Stomach (tissue), 9 donors: ENCODE data around the gene PDE8B. TPM values are rescaled to one million over a fixed set of nuclear protein-coding genes. Genes with fewer than 3 reads are reported as not detected.

Source experiments
- DNase-seq, 2 donors: peaks; one replicate each; pipeline versions ENCODE4 v3.0.0 to v3.0.0-alpha.2; 2013 to 2019
- H3K27ac ChIP-seq, 5 donors: fragments of 200-600 bp in 4 of 5; sonication (generic) in 4 of 5; one replicate each; pipeline ENCODE4 v1.5.1; 2013 to 2019; ENCODE audit warnings: mild to moderate bottlenecking in 1 of 5, moderate library complexity in 1 of 5
- H3K27me3 ChIP-seq, 3 donors: fragments of 200-600 bp; sonication (generic); one replicate each; pipeline ENCODE4 v1.5.1; 2017 to 2019; ENCODE audit warnings: mixed run types in 1 of 3
- H3K36me3 ChIP-seq, 4 donors: fragments of 200-600 bp; sonication (generic); 1 replicate in 3 of 4; 2 replicates in 1 of 4; pipeline ENCODE4 v1.5.1; 2016 to 2019
- H3K4me1 ChIP-seq, 4 donors: fragments of 200-600 bp; sonication (generic); one replicate each; pipeline ENCODE4 v1.5.1; 2016 to 2019
- H3K4me3 ChIP-seq, 4 donors: fragments of 200-600 bp; sonication (generic) in 3 of 4; one replicate each; pipeline ENCODE4 v1.5.1; 2016 to 2019; ENCODE audit warnings: mild to moderate bottlenecking in 1 of 4
- H3K9me3 ChIP-seq, 4 donors: fragments of 200-600 bp; sonication (generic); one replicate each; pipeline ENCODE4 v1.5.1; 2016 to 2019
- EP300 ChIP-seq: sonication (generic); formaldehyde crosslinking; IDR thresholded peaks from one replicate; pipeline ENCODE4 v1.6.1; 2017; ENCODE audit warnings: antibody characterized with exemption
- POLR2A ChIP-seq, 4 donors: fragments of 450-650 bp; IDR thresholded peaks; one replicate each; pipeline ENCODE4 v1.6.1; 2016; ENCODE audit warnings: antibody characterized with exemption in 4 of 4, control low read depth in 2 of 4, mild to moderate bottlenecking in 1 of 4, moderate library complexity in 1 of 4
- POLR2AphosphoS5 ChIP-seq, 3 donors: sonication (generic); formaldehyde crosslinking; IDR thresholded peaks; one replicate each; pipeline ENCODE4 v1.6.1; 2016; ENCODE audit warnings: antibody characterized with exemption in 3 of 3
- WGBS, 5 donors: extraction: QIAGEN DNeasy Blood & Tissue Kit in 3 of 5; methylation state at CpG; one replicate each; pipeline versions ENCODE4 v1.1.5 to v1.1.7; 2013 to 2018; 5-methylcytosine and 5-hydroxymethylcytosine counted together
- intact Hi-C: fragments of 100-400 bp; cut with DNase I; formaldehyde crosslinking; loops from one replicate; pipeline ENCODE4 v1.15.1; 2023; ENCODE audit warnings: low total_unique reads
- polyA plus RNA-seq, 3 donors: library from polyadenylated mRNA; stranded (reverse); fragments of 200-250 nt; gene quantifications; one replicate each; pipeline ENCODE4 v1.2.3, GENCODE V29; 2013
- total RNA-seq, 5 donors: library from RNA; depleted of rRNA; stranded (reverse); fragments of >200 nt; gene quantifications; one replicate each; pipeline versions ENCODE4 v1.1.0 to v1.2.3, GENCODE V29; 2014 to 2016
- TF ChIP-seq, protein P1 (sequence below), 7 experiments: fragments of 450-650 bp in 4 of 7; fragments of 200-600 bp in 3 of 7; sonication (generic) in 3 of 7; IDR thresholded peaks; one replicate each; pipeline ENCODE4 v1.5.1; 2016 to 2019; ENCODE audit warnings: antibody characterized with exemption in 7 of 7, control low read depth in 2 of 7, mild to moderate bottlenecking in 1 of 7
- donor health status: healthy with polysubstance abuse.
- donor health status: Bipolar disorder and iron deficiency.
- donor health status: healthy.

Gene PDE8B
- total and polyA plus RNA-seq, 8 donors = 0.56 to 243 (median 3.5) TPM; not detected in 1

DNA sequence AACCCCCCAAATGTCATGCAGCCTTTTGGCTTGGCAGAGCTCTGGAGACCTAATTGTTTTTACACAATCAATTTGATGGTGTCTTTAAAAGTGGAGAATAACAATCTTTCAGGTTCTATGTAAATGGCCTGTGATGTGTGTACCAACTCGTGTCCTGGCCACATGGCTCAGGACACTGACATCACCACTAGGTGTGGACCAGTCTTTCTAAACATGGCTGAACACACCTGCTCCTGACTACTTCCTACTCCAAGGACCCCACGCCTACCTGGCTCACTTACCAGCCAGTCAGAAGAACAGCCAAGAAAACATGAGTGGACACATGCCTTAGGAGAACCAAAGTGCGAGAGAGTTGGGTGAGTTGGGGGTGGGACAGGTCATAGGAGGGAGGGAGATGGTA is 210.5 kb downstream of the PDE8B start:
- H3K36me3 ChIP-seq = peaks cover 0 to 16% (median 6%) of the 10 kb centered on the region in 4 donors
- H3K4me3 ChIP-seq = no peak overlapping the region
- TF ChIP-seq POLR2A (IDR thresholded peaks at IDR 0.05) (no peak), POLR2AphosphoS5 (IDR thresholded peaks at IDR 0.05) (no peak), EP300 (no peak)
- TF ChIP-seq, protein P1, sequence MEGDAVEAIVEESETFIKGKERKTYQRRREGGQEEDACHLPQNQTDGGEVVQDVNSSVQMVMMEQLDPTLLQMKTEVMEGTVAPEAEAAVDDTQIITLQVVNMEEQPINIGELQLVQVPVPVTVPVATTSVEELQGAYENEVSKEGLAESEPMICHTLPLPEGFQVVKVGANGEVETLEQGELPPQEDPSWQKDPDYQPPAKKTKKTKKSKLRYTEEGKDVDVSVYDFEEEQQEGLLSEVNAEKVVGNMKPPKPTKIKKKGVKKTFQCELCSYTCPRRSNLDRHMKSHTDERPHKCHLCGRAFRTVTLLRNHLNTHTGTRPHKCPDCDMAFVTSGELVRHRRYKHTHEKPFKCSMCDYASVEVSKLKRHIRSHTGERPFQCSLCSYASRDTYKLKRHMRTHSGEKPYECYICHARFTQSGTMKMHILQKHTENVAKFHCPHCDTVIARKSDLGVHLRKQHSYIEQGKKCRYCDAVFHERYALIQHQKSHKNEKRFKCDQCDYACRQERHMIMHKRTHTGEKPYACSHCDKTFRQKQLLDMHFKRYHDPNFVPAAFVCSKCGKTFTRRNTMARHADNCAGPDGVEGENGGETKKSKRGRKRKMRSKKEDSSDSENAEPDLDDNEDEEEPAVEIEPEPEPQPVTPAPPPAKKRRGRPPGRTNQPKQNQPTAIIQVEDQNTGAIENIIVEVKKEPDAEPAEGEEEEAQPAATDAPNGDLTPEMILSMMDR (IDR thresholded peaks at IDR 0.05) = no peak
- 62 to 88% (median 72%) methylated on average over 3 of the region's 3 CpGs for WGBS, 5 donors
- H3K27ac ChIP-seq = no peak overlapping the region
- H3K9me3 ChIP-seq = no peaks in the 10 kb centered on the region
- no peak for DNase-seq
- intact Hi-C loops = no loop called here
- peaks cover 0 to 15% (median 3%) of the 10 kb centered on the region in 4 donors for H3K4me1 ChIP-seq
- no peaks in the 10 kb centered on the region for H3K27me3 ChIP-seq

DNA sequence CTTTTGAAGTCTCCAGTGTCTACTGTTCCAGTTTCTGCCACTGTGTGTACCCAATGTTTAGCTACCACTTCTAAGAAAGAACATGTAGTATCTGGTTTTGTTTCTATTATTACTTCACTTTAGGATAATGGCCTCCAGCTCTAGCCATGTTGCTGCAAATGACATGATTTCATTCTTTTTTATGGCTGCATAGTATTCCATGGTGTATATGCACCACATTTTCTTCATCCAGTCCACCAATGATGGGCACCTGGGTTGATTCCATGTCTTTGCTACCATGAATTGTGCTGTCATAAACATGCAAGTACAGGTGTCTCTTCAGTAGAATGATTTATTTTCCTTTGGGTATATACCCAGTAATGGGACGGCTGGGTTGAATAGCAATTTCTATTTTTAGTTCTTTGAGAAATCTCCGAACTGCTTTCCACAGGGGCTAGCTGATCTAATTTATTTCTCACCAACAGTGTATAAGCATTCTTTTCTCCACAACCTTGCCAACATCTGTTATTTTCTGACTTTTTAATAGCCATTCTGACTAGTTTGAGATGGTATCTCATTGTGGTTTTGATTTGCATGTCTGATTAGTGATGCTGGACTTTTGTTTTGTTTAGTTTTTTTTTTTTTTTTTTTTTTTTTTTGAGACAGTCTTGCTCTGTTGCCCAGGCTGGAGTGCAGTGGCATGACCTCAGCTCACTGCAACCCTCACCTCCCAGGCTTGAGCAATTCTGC is 212.7 kb downstream of the PDE8B start:
- TF ChIP-seq, protein P1 (IDR thresholded peaks at IDR 0.05) = no peak
- TF ChIP-seq POLR2A (IDR thresholded peaks at IDR 0.05) (no peak), POLR2AphosphoS5 (IDR thresholded peaks at IDR 0.05) (no peak), EP300 (no peak)
- H3K4me1 ChIP-seq = peaks cover 4 to 27% (median 15%) of the 10 kb centered on the region in 4 donors
- H3K9me3 ChIP-seq = no peaks in the 10 kb centered on the region
- intact Hi-C loops = no loop called here
- no peaks in the 10 kb centered on the region for H3K27me3 ChIP-seq
- DNase-seq = no peak
- no peak overlapping the region for H3K27ac ChIP-seq
- peaks cover 0 to 19% (median 11%) of the 10 kb centered on the region in 4 donors for H3K36me3 ChIP-seq
- WGBS, 5 donors = 61 to 89% (median 81%) methylated on average over 2 of the region's 2 CpGs
- H3K4me3 ChIP-seq = no peak overlapping the region

DNA sequence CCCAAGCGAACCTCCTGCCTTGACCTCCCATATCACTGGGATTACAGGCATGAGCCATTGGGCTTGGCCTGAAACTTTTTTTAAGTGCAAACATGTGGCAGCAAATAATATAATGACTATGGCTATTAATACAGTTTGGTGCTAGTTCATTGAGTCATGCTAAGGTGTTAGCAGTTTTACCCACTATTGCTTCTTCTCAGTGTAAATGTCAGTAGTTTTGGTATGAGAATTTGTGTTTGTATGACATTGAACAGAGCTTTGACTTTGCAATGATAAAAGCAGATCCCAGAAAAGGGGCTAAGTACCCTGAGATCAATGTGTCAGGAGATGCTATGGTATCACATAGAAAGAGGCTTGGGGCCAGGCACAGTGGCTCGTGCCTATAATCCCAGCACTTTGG is 214.4 kb downstream of the PDE8B start:
- intact Hi-C loops = no loop called here
- Histone ChIP-seq H3K4me3 (no peak overlapping the region), H3K27ac (peak overlapping the region in 1 of 5 donors; percentile 11), H3K4me1 (peaks cover 4 to 38% (median 20%) of the 10 kb centered on the region in 4 donors), H3K9me3 (no peaks in the 10 kb centered on the region), H3K36me3 (peaks cover 0 to 22% (median 14%) of the 10 kb centered on the region in 4 donors), H3K27me3 (no peaks in the 10 kb centered on the region)
- TF ChIP-seq, protein P1 (IDR thresholded peaks at IDR 0.05) = no peak
- TF ChIP-seq POLR2A (IDR thresholded peaks at IDR 0.05) (no peak), EP300 (no peak), POLR2AphosphoS5 (IDR thresholded peaks at IDR 0.05) (no peak)
- 81 to 94% (median 91%) methylated on average over 2 of the region's 2 CpGs for WGBS, 5 donors
- DNase-seq = no peak

DNA sequence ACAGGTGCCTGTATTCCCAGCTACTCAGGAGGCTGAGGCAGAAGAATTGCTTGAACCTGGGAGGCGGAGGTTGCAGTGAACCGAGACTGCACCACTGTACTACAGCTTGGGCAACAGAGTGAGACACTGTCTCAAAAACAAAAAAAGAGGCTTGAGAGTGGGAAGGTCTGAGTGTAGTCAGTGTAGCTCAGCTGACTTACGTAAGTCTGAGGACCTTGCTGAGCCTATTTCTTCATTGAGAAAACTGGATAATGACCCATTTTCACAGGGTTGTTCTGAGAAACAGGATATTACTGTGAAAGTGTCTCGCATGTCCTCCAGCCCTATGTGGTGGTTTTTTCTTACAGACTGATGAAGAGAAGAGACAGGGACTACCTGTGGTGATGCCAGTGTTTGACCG is 214.9 kb downstream of the PDE8B start:
- Histone ChIP-seq H3K4me3 (no peak overlapping the region), H3K4me1 (peaks cover 4 to 38% (median 21%) of the 10 kb centered on the region in 4 donors), H3K27me3 (no peaks in the 10 kb centered on the region), H3K9me3 (no peaks in the 10 kb centered on the region), H3K27ac (peak overlapping the region in 1 of 5 donors; percentile 11), H3K36me3 (peaks cover 0 to 27% (median 19%) of the 10 kb centered on the region in 4 donors)
- intact Hi-C loops = no loop called here
- TF ChIP-seq POLR2AphosphoS5 (IDR thresholded peaks at IDR 0.05) = no peak
- TF ChIP-seq EP300 = no peak
- TF ChIP-seq POLR2A (IDR thresholded peaks at IDR 0.05) = no peak
- TF ChIP-seq, protein P1 (IDR thresholded peaks at IDR 0.05) = no peak
- no peak for DNase-seq
- WGBS, 5 donors = 91 to 98% (median 95%) methylated on average over 5 of the region's 5 CpGs
